Posterior cingulate gyrus (tissue), 11 donors: ENCODE data around the gene CIT.

ENCODE experiments used
- DNase-seq, 10 donors: peaks; one replicate each; pipeline versions ENCODE4 v3.0.0 to v3.0.0-alpha.2; 2020 to 2021; ENCODE audit warnings: mixed read lengths in 3 of 10
- intact Hi-C: fragments of 100-400 bp; cut with DNase I; formaldehyde crosslinking; loops from one replicate; pipeline ENCODE4 v1.15.1; 2023

Gene CIT

GRCh38 chr12:119751961-119752360 is 125.2 kb downstream of the CIT start:
- intact Hi-C loops, result no loop called here
- peak in 1 of 10 donors; percentile 84 for DNase-seq

GRCh38 chr12:119749666-119750065 is 127.5 kb downstream of the CIT start:
- peak in 1 of 10 donors; percentile 83 for DNase-seq
- intact Hi-C loops, result no loop called here

DNA sequence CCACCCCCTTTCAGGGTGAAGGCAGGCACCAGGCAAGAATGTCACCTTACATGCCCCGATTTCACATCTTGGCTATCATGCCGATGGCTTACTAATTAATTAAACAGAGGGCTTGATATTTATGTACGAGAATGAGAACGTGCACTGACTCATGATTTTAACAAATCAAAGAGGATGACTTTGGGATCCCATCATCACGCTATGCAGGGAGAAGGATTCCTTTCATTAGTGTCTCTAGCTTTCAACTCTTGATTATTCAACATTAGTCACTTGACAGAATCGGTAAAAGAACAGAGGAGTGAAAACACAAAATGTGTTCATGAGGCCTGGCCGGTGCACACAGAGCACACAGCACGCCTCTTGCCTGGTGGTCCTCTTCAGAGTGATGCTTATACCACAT is 128.6 kb downstream of the CIT start:
- no peak for DNase-seq
- intact Hi-C loops, result no loop called here

DNA sequence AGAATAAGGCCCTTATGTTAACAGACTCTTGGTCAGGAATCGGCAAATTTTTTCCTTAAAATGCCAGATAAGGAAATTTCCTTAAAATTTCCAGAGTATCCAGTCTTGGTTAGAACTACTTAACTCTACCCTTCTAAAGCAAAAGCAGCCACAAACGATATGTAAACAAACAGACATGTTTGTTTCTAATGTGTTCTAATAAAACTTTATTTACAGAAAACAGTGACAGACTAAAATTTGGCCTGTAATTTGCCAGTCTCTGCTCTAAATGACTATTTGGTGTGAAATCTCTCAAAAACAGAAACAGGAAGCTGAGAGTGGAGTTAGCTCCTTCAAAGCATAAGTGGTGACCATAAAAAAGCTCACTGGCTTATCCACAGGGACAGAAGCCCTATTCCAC is 131.0 kb downstream of the CIT start:
- DNase-seq, result no peak
- intact Hi-C loops, result no loop called here

GRCh38 chr12:119744900-119745606 is 132.1 kb downstream of the CIT start:
- DNase-seq, result no peak
- intact Hi-C loops, result no loop called here

DNA sequence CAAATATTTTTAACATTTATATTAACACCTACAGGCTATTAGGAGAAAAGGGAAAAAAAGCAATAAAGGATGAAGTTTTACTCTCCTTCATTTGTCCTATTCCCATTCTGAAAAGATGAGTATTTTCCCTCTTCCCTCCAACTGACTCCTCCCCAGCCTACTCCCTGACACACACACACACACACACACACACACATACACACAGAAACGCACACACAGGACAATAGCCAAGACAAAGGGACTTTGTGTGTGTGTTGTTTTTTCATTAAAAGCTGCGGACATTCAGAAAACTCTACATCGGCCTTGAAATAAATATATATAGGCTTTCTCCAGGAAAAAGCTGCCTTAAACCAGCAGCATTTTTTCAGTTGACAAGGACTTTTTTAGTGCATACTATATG is 134.4 kb downstream of the CIT start:
- intact Hi-C loops, result no loop called here
- DNase-seq, result peak in 1 of 10 donors; percentile 22

DNA sequence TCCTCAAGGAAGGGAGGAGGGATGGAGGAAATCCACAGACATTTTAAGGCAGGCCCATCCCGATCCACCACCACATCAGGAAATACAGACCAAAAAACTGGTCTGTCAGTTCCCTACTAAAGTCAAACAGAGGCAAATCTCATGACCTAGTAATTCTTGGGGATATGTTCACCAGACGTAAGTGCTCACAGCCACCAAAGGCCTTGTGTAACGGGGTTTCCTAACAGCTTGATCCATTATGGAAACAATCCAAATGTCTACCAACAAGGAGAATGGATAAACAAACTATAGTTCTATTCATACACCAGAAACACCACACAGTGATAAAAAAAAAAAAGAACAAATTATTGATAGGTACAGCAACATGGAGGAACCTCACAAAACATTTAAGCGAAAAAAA is 136.3 kb downstream of the CIT start:
- no peak for DNase-seq

DNA sequence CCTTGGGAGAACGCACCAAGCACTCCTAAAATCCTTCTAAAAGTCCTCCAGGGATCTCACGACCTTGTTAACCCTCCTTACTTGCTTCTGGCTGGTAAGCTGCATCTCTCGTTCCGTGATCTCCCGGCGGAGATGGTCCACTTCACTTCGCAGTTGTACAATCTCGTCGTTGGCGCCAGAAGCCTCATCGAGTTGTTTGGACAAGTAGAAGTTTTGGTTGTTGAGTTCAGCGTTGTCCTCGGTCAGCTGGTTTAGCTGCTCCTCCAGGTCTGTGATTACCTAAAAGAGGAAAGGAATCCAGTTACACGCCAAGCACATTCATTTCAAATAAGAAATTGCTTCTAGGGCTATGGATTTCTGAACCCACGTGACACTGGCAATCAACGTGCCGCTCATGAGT is 142.0 kb downstream of the CIT start:
- intact Hi-C loops, result no loop called here
- DNase-seq, result peak in 1 of 10 donors; percentile 35

More for the DNA sequence above, 136.3 kb downstream of the CIT start:
- intact Hi-C loops, result no loop called here

DNA sequence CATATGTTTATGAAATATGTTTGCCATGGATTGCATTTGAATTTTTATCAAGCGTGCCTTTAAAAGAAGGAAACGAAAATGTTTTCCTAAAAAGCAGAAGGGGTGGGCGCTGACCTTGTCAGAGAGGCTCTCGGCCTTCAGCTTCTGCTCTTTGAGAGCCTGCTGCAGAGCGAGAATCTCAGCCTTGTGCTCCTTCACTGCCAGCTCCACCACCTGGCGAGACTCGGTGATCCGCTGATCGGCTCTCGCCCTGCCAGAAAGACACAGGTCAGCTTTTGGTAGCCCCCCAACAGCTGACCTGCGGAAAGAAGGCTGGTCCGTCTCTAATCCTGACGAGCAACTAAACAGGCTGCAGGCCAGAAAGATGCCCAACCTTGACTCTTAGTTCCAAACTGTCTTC is 146.7 kb downstream of the CIT start:
- intact Hi-C loops, result no loop called here
- peak in 2 of 10 donors; percentile 32 to 84 for DNase-seq

DNA sequence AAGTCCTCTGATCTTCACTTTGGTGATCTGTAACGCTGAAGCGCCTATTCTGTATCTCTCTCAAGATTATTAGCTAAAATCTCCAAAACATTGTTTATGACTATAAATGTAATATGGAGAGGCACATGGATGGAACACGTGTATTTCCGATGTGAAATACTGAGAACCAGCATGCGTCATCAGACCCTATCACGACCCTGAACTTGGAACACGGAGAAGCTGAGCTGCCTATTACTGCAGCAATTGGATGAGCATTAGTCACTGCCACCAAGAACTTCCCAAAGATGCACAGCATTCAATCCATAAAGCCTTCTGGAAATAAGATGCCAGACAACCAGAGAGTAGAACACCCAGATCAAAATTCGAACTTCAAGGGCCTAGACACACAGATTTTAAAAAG is 147.2 kb downstream of the CIT start:
- no peak for DNase-seq
- intact Hi-C loops, result no loop called here

- intact Hi-C loops, result no loop called here
- no peak for DNase-seq
Measured at GRCh38 chr12:119728444-119728745, 148.7 kb downstream of the CIT start.

DNA sequence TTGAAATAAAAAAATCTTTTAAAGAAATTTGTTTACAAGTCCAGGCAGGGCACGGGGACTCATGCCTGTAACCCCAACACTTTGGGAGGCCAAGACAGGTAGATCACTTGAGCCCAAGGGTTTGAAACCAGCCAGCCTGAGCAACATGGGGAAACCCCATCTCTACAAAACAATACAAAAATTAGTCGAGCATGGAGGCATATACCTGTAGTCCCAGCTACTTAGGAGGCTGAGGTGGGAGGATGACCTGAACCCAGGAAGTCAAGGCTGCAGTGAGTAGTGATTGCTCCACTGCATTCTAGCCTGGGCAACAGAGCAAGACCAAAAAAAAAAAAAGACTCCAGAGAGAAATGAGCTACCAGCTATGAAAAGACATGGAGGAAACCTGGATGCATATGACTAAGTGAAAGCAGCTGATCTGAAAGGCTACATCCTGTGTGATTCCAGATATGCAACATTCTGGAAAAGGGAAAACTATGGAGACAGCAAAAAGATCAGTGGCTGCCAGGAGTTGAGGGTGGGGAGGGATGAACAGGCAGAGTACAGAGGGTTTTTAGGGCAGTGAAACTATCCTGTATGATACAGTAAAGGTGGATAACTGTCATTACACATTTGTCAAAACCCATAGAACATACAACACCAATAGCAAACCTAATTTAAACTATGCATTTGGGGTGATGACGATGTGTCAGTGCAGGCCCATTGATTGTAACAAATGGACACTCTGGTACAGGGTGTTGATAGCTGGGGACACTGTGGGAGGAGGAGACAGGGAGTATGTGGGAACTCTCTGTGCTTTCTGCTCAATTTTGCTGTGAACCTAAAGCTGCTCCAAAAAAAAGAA is 149.3 kb downstream of the CIT start:
- DNase-seq, result no peak
- intact Hi-C loops, result no loop called here

DNA sequence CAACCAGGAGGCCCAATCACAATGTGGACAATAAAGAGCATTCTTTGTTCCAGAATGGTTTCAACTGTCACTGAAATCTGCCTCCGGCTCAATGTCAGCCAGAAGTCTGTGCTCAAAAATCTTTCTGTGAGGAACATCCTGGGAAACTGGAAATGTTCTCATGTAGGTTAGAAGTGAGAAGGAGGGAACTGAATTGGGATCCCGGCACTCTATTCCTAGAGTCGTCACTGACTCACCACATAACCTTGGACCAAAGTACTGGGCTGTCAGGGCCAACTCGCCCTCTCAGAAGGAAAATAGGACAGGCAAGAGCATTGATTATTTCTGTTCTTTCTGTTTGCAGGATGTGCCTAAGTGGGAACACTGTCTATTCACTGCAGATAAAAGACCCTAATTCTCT is 151.6 kb downstream of the CIT start:
- DNase-seq, result peak in 2 of 10 donors; percentile 45 to 83
- intact Hi-C loops, result no loop called here

DNA sequence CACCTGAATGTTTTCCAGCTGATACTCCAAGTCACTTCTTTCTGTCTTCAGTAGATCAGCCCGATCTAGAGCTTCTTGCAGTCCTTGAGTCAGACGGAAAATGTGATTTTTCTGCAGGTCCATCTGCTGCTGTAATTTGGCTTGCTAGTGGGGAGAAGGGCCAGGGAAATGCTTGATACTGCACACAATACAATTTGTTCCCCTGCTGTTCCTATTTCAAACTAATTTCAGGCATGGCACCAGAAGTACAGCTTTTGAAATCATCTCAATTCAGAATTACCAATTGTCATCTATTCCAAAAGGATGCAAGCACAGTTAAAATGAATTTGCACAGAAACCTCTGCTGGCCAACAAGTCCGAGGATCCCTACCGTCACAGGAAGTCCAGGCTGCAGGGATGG is 155.8 kb downstream of the CIT start:
- intact Hi-C loops, result no loop called here
- DNase-seq, result no peak

DNA sequence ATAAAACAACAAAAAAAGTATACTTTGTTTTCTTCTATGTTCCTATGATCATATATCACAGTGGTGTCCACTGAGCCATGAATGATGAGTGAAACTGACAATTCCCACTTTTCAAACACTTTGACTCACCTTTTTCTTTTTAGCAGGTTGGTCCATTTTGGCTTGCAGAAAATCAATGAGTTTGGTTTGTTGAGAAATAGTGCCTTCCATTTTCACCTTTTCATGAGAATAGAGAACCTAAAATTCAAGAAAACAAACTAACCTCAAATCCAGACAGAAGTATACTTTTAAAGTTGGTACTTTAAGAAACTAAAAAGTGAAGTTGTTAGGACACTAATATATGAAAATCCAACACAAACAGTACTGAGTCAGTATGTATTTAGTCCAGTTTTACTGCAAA is 156.8 kb downstream of the CIT start:
- intact Hi-C loops, result no loop called here
- no peak for DNase-seq

GRCh38 chr12:119718141-119718540 is 159.0 kb downstream of the CIT start:
- intact Hi-C loops, result no loop called here
- no peak for DNase-seq

- no peak for DNase-seq
- intact Hi-C loops, result no loop called here
Measured at GRCh38 chr12:119715268-119715620, 161.9 kb downstream of the CIT start.

GRCh38 chr12:119714614-119715267 is 162.4 kb downstream of the CIT start:
- intact Hi-C loops, result no loop called here
- no peak for DNase-seq

- intact Hi-C loops, result no loop called here
- DNase-seq, result peak in 1 of 10 donors; percentile 23
Measured at GRCh38 chr12:119713551-119714031, 163.5 kb downstream of the CIT start.

GRCh38 chr12:119712721-119713120 is 164.4 kb downstream of the CIT start:
- intact Hi-C loops, result no loop called here
- no peak for DNase-seq

DNA sequence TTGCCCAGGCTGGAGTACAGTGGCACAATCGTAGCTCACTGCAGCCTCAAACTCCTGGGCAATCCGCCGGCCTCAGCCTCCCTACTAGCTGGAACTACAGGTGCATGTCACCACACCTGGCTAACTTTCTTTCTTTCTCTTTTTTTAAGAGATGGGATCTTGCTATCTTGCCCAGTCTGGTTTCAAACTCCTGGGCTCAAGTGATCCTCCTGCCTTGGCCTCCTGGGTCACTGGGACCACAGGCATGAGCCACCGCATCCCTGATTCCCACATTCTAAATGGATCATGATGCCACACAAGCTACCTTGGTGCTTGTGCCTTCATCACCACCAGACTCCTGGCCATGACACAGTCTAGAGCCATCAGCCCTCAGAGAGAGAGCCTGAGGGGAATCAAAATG is 165.4 kb downstream of the CIT start:
- intact Hi-C loops, result no loop called here
- DNase-seq, result no peak
